ENCODE results near the gene SIAH2.

The SIAH2 gene

DNA sequence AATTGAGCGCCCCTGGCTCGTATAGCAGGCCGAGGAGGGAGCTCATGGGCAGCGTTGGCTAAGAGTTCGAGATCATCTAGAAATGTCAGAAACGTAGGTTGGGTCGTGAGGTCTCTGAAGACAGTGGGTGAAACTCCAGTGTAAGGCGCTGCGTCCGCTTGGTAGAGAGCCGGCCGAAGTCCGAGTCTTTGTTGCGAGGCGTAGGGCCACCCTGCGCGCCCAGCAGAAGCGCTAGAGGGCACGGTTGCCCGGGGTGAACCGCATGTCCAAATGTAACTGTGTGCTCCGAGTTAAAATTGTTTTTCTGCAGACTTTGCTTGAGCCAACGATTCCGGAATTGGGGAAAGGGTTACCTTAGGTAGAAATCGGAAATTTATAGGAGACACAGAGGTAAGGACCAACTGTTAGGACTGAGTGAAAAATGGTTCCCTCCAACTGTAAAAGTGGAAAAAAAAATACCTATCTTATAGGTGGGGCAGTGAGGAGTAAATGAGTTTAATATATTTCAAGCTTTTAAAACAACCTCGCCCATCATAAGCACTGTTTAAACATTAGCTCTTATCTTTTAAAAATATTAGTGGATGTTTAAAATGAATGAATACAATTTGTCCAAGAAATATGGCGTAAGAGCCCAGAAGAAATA is 993 bp upstream of the SIAH2 start:
- Histone ChIP-seq H3K9ac (ENCODE audit: low read depth, low read length) (peak overlapping the region; percentile 82), H3K4me1 (ENCODE audit: insufficient read depth, low read length) (peaks cover 38% of the 10 kb centered on the region), H3K27me3 (ENCODE audit: insufficient read depth, low read length, poor library complexity) (peaks cover 6% of the 10 kb centered on the region), H3K27ac (ENCODE audit: low read length) (peak overlapping the region; percentile 90), H3K36me3 (ENCODE audit: insufficient read depth, low read length) (peaks cover 11% of the 10 kb centered on the region; the same call in 1 of the 2 replicates), H4K20me1 (ENCODE audit: insufficient read depth, low read length) (peaks cover 14% of the 10 kb centered on the region; the same call in 1 of the 2 replicates), H3K4me2 (ENCODE audit: insufficient read depth, low read length) (peak overlapping the region; percentile 92), H3K4me3 (ENCODE audit: low read depth in 1 of 2, low read length in 2 of 2) (peak overlapping the region; percentile 87 to 91; a peak in 3 of 4 replicates), H2AFZ (ENCODE audit: low read depth, low read length) (peak overlapping the region; percentile 92), H3K9me3 (ENCODE audit: insufficient read depth, low read length, severe bottlenecking) (no peaks in the 10 kb centered on the region), H3K79me2 (ENCODE audit: insufficient read depth, low read length) (peaks cover 39% of the 10 kb centered on the region)
- TF ChIP-seq EZH2 (IDR thresholded peaks at IDR 0.05; ENCODE audit: borderline replicate concordance, low read depth, low read length, severe bottlenecking) (no peak), CTCF (IDR thresholded peaks at IDR 0.05; ENCODE audit: borderline replicate concordance, extremely low read depth, low read length, poor library complexity, severe bottlenecking) (peak; percentile 56)
- ATAC-seq (ENCODE audit: insufficient read depth, low read depth) (peak; percentile 8), DNase-seq (no peak)

GRCh38 chr3:150762662-150763121 is 277 bp downstream of the SIAH2 start:
- H3K36me3 ChIP-seq (ENCODE audit: insufficient read depth, low read length) = peaks cover 11% of the 10 kb centered on the region; the same call in 1 of the 2 replicates
- H3K4me3 ChIP-seq (ENCODE audit: low read depth in 1 of 2, low read length in 2 of 2) = peak overlapping the region; percentile 87 to 91; a peak in 3 of 4 replicates
- peaks cover 47% of the 10 kb centered on the region for H3K79me2 ChIP-seq (ENCODE audit: insufficient read depth, low read length)
- H3K4me2 ChIP-seq (ENCODE audit: insufficient read depth, low read length) = peak overlapping the region; percentile 92
- no peak for TF ChIP-seq CTCF (IDR thresholded peaks at IDR 0.05; ENCODE audit: borderline replicate concordance, extremely low read depth, low read length, poor library complexity, severe bottlenecking)
- TF ChIP-seq EZH2 (IDR thresholded peaks at IDR 0.05; ENCODE audit: borderline replicate concordance, low read depth, low read length, severe bottlenecking) = no peak
- peaks cover 18% of the 10 kb centered on the region; the same call in 1 of the 2 replicates for H4K20me1 ChIP-seq (ENCODE audit: insufficient read depth, low read length)
- peaks cover 6% of the 10 kb centered on the region for H3K27me3 ChIP-seq (ENCODE audit: insufficient read depth, low read length, poor library complexity)
- ATAC-seq (ENCODE audit: insufficient read depth, low read depth) = peak; percentile 0; the same call in 1 of the 3 replicates
- DNase-seq = no peak
- H2AFZ ChIP-seq (ENCODE audit: low read depth, low read length) = peak overlapping the region; percentile 81
- H3K4me1 ChIP-seq (ENCODE audit: insufficient read depth, low read length) = peaks cover 38% of the 10 kb centered on the region
- peak overlapping the region; percentile 74 for H3K27ac ChIP-seq (ENCODE audit: low read length)
- no peaks in the 10 kb centered on the region for H3K9me3 ChIP-seq (ENCODE audit: insufficient read depth, low read length, severe bottlenecking)
- peak overlapping the region; percentile 82 for H3K9ac ChIP-seq (ENCODE audit: low read depth, low read length)

DNA sequence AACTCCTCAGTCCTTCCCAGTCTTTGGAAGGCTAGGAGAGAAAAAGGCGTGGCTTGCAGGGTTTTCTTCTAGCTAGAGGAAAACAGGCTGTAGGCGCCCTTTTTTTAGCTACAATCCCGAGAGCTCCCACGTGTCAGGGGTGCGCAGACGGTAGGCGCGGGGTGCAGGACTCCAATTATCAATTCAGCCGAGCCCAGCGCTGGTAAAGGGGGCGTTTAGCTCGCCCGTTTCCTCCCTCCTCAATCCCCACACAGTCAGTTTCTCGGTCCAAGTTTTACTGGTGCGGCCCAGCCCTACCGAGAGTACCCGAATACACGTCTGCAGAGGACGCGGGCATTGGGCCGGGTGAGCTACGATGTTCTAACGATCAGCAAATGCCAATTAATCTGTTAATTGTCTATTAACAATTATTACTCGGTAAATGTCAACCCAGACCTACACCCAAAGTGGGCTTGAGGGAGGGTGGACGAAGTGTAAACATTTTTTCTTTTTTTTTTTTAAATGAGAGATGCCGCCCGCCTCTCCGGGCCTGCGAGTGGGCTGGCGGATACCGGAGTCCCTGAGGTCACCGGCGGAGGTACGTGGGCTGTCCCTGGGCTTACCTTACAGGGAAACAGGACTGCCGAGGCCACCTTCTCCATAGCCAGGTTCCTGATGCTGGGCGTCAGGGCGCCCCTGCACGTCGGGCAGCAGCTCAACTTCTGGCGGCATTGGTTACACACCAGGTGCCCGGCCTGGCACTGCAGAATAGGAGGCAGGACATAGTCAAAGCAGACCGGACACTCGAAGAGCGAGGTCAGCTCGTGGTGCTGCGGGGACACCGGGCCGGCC is 923 bp downstream of the SIAH2 start:
- Histone ChIP-seq H3K79me2 (ENCODE audit: insufficient read depth, low read length) (peaks cover 53% of the 10 kb centered on the region), H4K20me1 (ENCODE audit: insufficient read depth, low read length) (peaks cover 18% of the 10 kb centered on the region; the same call in 1 of the 2 replicates), H3K27ac (ENCODE audit: low read length) (peak overlapping the region; percentile 74), H3K4me2 (ENCODE audit: insufficient read depth, low read length) (peak overlapping the region; percentile 92), H3K27me3 (ENCODE audit: insufficient read depth, low read length, poor library complexity) (peaks cover under 1% of the 10 kb centered on the region), H3K9ac (ENCODE audit: low read depth, low read length) (peak overlapping the region; percentile 82), H3K9me3 (ENCODE audit: insufficient read depth, low read length, severe bottlenecking) (no peaks in the 10 kb centered on the region), H3K4me1 (ENCODE audit: insufficient read depth, low read length) (peaks cover 38% of the 10 kb centered on the region), H3K4me3 (ENCODE audit: low read depth in 1 of 2, low read length in 2 of 2) (peak overlapping the region; percentile 87 to 91), H2AFZ (ENCODE audit: low read depth, low read length) (peak overlapping the region; percentile 81), H3K36me3 (ENCODE audit: insufficient read depth, low read length) (peaks cover 11% of the 10 kb centered on the region; the same call in 1 of the 2 replicates)
- peak; percentile 47 for DNase-seq
- no peak for ATAC-seq (ENCODE audit: insufficient read depth, low read depth)
- TF ChIP-seq EZH2 (IDR thresholded peaks at IDR 0.05; ENCODE audit: borderline replicate concordance, low read depth, low read length, severe bottlenecking) (no peak), CTCF (IDR thresholded peaks at IDR 0.05; ENCODE audit: borderline replicate concordance, extremely low read depth, low read length, poor library complexity, severe bottlenecking) (no peak)
